AG20443 (cell line): ENCODE results near the gene YWHAG.
A peak's percentile ranks its signal among the peaks of the same experiment; 100 is the strongest.
"Not testable (repeated sequence)": the region's sequence is repeated elsewhere in the genome, so short reads cannot be mapped to it uniquely, and the experiment has no call there.

Experiments used
- DNase-seq: peaks from one replicate; pipeline ENCODE4 v3.0.0; 2012; ENCODE audit warnings: low spot score, mixed read lengths

Gene YWHAG

GRCh38 chr7:76294344-76295024 is 64.3 kb downstream of the YWHAG start:
- peak; percentile 85 for DNase-seq

GRCh38 chr7:76293407-76293901 is 65.3 kb downstream of the YWHAG start:
- DNase-seq: no peak

GRCh38 chr7:76292911-76293310 is 65.9 kb downstream of the YWHAG start:
- DNase-seq: not testable (repeated sequence)

DNA sequence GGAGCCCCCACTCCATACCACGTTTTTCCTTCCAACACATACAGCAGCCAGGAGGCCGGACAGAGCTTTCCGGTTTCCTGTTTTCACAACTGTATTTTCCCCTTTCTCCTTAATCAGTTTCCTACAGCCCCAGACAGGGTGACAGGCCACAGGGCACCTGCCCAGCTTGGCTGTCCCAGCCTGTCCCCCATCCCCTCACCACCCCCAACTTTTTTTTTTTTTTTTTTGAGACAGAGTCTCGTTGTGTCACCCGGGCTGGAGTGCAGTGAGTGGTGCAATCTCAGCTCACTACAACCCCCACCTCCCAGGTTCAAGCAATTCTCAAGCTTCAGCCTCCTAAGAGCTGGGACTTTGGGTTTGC is 66.6 kb downstream of the YWHAG start:
- no peak for DNase-seq

DNA sequence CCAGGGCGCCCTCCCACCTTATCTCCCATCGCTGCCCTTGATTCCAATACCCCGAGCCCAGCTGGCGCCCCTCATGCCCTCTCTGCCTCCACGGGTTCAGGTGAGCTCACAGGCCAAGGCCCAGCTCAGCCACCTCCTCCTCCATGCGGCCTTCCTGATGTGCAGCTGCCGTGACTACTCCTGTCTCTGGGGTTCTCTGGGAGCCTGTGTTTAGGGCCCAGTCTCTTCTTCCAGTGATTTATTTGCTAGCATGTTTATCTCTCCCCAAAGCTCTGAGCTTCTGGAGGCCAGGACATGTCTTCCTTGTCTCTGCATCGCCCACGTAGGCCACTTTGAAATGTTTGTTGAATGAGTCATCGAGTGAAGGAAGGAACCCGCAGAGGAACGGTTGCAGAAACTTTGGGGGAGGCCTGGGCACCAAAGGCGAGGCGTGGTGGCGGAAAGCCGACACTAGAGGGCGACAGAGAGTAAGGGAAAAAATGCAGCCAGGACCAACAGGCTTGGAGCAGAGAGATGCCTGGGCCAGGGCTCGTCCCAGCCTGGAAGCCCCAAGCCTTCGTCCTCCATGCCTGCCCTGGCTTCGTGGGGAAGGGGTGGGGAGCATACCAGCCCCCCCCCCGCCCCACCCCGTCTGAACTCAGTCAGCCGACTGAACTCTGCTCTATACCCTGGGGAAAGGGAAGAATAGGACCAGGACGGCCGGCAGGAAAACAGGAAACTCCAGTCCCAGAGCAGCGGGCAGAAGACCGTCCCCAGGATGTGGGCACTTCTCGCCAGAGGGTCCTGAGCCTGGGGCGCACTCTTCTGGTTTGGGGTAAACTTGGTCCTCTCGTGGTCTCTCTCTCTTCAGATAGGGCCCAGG is 67.2 kb downstream of the YWHAG start:
- peak; percentile 91 for DNase-seq

- DNase-seq: not testable (repeated sequence)
These were observed 67.9 kb downstream of the YWHAG start for GRCh38 chr7:76290847-76291350.

GRCh38 chr7:76286842-76287403 is 71.9 kb downstream of the YWHAG start:
- no peak for DNase-seq

DNA sequence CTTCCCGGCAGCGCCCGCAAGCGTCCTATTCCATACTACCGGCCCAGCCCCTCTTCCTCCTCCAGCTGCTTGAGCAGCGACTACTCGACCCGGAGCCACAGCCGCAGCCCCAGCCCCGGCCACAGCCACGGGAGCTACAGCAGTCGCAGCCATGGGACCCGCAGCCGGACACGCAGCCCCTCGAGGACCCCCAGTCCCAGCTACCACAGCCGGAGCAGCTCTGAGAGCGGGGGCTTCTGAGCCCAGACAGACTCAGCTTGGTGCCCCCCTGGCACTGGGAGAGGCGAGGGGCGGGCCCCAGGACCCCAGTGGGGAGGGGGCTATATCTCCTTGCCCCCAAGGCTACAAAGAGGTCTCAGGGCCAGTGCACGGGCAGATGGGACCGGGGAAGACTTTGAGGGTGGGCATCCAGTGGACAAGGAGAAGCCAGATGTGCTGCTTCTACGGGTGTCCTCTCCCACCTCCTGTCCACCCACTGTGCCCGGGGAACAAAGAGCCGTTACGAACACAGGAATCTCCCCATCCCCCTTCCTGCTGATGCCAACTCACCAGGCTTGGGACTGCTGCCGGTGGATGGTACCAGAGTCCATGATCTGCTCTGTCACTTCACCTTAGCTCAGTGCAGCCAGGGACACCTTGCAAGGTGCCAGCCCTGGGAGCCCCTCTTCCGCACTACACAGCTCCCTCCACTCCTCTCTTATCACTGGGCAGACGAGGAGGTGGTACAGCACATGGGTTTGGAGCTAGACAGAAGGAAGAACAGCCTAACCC is 73.0 kb downstream of the YWHAG start:
- DNase-seq: no peak

- DNase-seq: no peak
These were observed 75.3 kb downstream of the YWHAG start for GRCh38 chr7:76283254-76284159.

- no peak for DNase-seq
These were observed 76.2 kb downstream of the YWHAG start for GRCh38 chr7:76282344-76283253.

GRCh38 chr7:76281706-76282343 is 77.0 kb downstream of the YWHAG start:
- DNase-seq: no peak

GRCh38 chr7:76281006-76281705 is 77.6 kb downstream of the YWHAG start:
- no peak for DNase-seq

- no peak for DNase-seq
These were observed 78.4 kb downstream of the YWHAG start for GRCh38 chr7:76280408-76280807.

DNA sequence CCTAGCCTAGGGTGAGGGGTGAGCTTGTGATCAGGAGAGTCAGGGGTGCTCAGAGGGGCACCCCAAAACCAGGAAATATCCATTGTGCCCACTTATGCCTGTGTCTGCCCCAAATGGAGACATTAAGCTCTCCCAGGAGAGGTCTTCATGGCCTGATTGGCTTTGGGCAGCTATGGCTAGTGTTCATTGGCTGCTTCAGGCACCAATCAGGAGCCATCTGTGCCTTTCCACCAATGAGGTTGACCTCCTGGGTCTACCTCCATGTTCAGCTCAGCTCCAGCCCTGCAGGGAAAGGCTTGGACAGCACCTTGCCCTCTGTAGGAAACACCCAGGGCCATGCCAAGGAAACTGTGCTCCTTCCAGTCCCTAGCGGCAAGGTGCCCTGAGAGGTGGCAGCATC is 80.3 kb downstream of the YWHAG start:
- DNase-seq: no peak
